ENCODE data around the gene SGPL1. TPM values are rescaled to one million over a fixed set of nuclear protein-coding genes. Genes with fewer than 3 reads are reported as not detected.

Gene SGPL1
- polyA plus RNA-seq, 1 donor, result 49.0 TPM

DNA sequence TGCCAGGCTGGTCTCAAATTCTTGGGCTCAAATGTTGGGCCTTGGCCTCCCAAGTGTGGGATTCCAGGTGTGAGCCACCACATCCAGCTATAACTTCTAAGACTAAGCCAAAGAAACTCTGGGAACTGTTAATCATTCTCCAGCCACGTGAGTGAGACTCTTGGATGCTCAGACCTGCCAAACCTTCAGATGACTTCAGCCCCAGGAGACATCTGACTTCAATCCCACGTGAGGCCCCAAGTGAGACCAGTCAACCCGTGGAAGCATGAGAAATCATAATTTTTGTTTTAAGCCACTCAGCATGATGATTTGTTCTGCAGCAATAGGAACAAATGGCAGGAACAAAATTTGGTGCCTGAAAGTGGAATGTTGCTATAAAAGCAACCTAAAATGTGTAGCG, 76.9 kb downstream of the SGPL1 start:
- Histone ChIP-seq H3K36me3 (ENCODE audit: control insufficient read depth, insufficient read depth, low read length) (no peaks in the 10 kb centered on the region), H3K4me1 (ENCODE audit: control insufficient read depth, insufficient read depth, low read length) (peaks cover 16% of the 10 kb centered on the region), H3K27me3 (ENCODE audit: control insufficient read depth, insufficient read depth, low read length) (no peaks in the 10 kb centered on the region), H3K9me3 (ENCODE audit: control insufficient read depth, low read depth, low read length) (no peaks in the 10 kb centered on the region), H3K27ac (ENCODE audit: low read length) (no peak overlapping the region), H3K4me3 (ENCODE audit: low read length) (no peak overlapping the region)
- WGBS (ENCODE audit: insufficient coverage, low lambda C conversion rate), result no CpG with 5 or more reads among the region's 4 CpGs
- DNase-seq, result peak in 1 of 2 donors; percentile 35

DNA sequence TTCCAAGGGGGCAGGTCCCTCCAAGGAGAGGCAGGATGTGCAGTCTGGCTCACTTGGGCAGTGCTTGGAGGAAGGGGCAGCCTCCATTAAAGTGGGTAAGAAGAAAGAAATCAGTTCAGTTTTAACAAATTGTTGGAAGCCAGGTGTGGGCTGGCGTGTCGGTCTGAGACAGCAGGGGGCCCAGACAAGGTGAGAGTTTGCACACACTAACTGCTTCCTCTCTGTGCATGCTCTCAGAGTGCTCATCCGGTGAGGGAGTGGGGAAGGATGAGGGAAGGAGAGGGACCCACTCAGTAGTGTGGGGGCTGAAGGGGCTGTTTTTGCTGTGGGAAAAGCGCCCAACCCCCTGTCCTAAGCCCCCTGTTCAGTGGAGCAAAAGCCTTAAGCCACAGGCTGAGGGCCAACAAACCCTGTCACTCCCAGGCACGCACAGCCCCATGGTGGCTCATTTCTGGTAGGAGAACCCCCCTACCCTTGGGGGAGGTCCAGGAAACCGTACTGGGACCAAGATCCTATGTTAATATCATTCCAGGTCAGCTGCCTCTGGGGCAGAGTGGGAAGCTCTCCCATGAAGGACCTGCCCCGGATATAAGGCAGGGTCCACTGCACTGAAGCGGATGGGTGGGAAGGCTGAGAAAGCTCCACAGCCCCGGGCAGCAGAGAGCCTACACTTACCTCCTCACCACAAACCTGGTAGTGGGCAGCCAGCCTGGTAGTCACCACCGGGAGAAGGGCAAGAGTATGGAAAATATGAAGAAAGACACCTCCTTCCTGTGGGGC, 77.7 kb downstream of the SGPL1 start:
- WGBS (ENCODE audit: insufficient coverage, low lambda C conversion rate), result no CpG with 5 or more reads among the region's 10 CpGs
- no peak overlapping the region for H3K4me3 ChIP-seq (ENCODE audit: low read length)
- peaks cover 16% of the 10 kb centered on the region for H3K4me1 ChIP-seq (ENCODE audit: control insufficient read depth, insufficient read depth, low read length)
- no peak overlapping the region for H3K27ac ChIP-seq (ENCODE audit: low read length)
- H3K9me3 ChIP-seq (ENCODE audit: control insufficient read depth, low read depth, low read length), result no peaks in the 10 kb centered on the region
- no peak for DNase-seq
- H3K27me3 ChIP-seq (ENCODE audit: control insufficient read depth, insufficient read depth, low read length), result no peaks in the 10 kb centered on the region
- H3K36me3 ChIP-seq (ENCODE audit: control insufficient read depth, insufficient read depth, low read length), result no peaks in the 10 kb centered on the region

DNA sequence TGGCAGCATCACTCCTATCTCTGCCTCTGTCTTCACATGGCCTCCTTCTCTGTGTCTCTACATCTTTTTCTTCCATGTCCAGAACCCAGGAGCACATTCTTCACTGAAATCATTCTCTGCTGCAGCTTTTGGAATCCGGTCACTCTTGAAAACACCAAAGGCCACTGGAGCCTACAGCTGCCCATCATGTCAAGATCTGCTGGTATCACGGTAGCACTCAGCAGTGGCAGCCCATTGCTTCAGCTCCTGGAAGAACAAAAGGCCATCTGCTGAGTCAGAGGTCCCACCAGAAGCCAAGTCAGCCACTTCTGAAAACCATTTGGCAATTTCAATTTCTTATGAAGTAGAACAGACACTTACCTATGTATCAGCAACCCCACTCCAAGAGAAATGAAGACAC, 78.7 kb downstream of the SGPL1 start:
- Histone ChIP-seq H3K36me3 (ENCODE audit: control insufficient read depth, insufficient read depth, low read length) (no peaks in the 10 kb centered on the region), H3K4me1 (ENCODE audit: control insufficient read depth, insufficient read depth, low read length) (peaks cover 11% of the 10 kb centered on the region), H3K4me3 (ENCODE audit: low read length) (no peak overlapping the region), H3K27ac (ENCODE audit: low read length) (no peak overlapping the region), H3K9me3 (ENCODE audit: control insufficient read depth, low read depth, low read length) (no peaks in the 10 kb centered on the region), H3K27me3 (ENCODE audit: control insufficient read depth, insufficient read depth, low read length) (no peaks in the 10 kb centered on the region)
- DNase-seq, result no peak
- WGBS (ENCODE audit: insufficient coverage, low lambda C conversion rate), result no CpG with 5 or more reads among the region's 2 CpGs

DNA sequence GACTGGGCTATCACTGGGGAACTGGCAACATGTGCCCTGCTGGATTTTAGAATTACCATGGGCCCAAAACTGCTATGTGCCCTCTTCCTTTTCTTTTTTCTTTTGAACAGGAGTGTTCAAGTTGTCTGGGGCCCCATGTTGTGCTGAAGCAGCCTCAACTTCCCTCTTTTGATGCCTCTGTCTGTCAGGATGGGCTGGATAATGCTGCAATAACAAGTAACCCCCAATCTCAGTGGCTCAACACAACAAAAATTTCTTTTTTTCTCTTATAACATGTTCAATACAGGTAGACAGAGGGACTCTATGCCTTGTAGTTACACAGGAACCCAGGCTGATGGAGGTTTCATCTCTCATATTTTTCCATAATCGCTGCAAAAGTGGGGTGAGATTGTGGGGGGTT, 80.8 kb downstream of the SGPL1 start:
- H3K36me3 ChIP-seq (ENCODE audit: control insufficient read depth, insufficient read depth, low read length), result no peaks in the 10 kb centered on the region
- no peaks in the 10 kb centered on the region for H3K9me3 ChIP-seq (ENCODE audit: control insufficient read depth, low read depth, low read length)
- no CpG with 5 or more reads among the region's 1 CpG for WGBS (ENCODE audit: insufficient coverage, low lambda C conversion rate)
- no peaks in the 10 kb centered on the region for H3K4me1 ChIP-seq (ENCODE audit: control insufficient read depth, insufficient read depth, low read length)
- H3K27ac ChIP-seq (ENCODE audit: low read length), result no peak overlapping the region
- H3K4me3 ChIP-seq (ENCODE audit: low read length), result no peak overlapping the region
- DNase-seq, result no peak
- no peaks in the 10 kb centered on the region for H3K27me3 ChIP-seq (ENCODE audit: control insufficient read depth, insufficient read depth, low read length)

DNA sequence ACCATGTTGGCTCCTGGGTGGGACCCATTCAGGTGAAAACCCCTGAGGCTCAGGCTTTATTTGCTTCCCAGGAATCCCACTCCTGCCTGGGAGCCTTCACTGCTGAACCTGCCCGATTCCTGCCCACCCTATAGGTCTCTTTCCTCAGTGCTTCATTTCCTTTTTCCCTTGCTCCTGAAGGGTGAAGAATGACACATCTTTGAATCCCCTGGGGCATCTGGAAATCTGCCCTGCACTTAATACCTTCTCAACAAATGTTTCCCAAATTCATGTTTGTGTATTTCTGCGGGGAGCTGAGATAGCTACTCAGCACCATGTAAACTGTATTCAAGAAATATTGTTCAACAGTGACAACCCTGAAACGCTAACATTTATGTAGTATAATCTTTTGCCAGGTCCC, 82.9 kb downstream of the SGPL1 start:
- Histone ChIP-seq H3K36me3 (ENCODE audit: control insufficient read depth, insufficient read depth, low read length) (no peaks in the 10 kb centered on the region), H3K27ac (ENCODE audit: low read length) (no peak overlapping the region), H3K9me3 (ENCODE audit: control insufficient read depth, low read depth, low read length) (no peaks in the 10 kb centered on the region), H3K4me1 (ENCODE audit: control insufficient read depth, insufficient read depth, low read length) (no peaks in the 10 kb centered on the region), H3K4me3 (ENCODE audit: low read length) (no peak overlapping the region), H3K27me3 (ENCODE audit: control insufficient read depth, insufficient read depth, low read length) (no peaks in the 10 kb centered on the region)
- no peak for DNase-seq
- 93% methylated on average over 2 of the region's 3 CpGs for WGBS (ENCODE audit: insufficient coverage, low lambda C conversion rate)

DNA sequence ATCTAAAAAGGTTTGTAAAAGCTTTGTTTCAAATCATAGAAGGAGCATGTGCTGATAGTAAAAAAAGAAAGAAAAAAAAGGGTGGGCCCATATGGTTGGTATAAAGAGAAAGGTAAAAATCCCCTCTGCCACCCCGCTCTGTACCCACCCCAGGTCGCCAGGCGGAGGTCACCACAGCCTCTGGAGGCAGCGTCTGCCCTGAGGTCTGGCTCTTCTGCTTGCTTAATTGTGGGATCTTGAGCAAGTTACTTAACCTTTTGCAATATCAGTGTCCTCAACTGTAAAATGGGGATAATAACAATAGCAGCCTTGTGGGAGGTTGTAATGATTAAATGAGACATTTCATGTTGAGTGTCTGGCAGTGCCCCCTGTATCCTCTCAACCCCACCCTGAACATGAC, 83.3 kb downstream of the SGPL1 start:
- WGBS (ENCODE audit: insufficient coverage, low lambda C conversion rate), result no CpG with 5 or more reads among the region's 4 CpGs
- Histone ChIP-seq H3K4me3 (ENCODE audit: low read length) (no peak overlapping the region), H3K36me3 (ENCODE audit: control insufficient read depth, insufficient read depth, low read length) (no peaks in the 10 kb centered on the region), H3K27me3 (ENCODE audit: control insufficient read depth, insufficient read depth, low read length) (no peaks in the 10 kb centered on the region), H3K27ac (ENCODE audit: low read length) (no peak overlapping the region), H3K4me1 (ENCODE audit: control insufficient read depth, insufficient read depth, low read length) (no peaks in the 10 kb centered on the region), H3K9me3 (ENCODE audit: control insufficient read depth, low read depth, low read length) (no peaks in the 10 kb centered on the region)
- DNase-seq, result no peak

DNA sequence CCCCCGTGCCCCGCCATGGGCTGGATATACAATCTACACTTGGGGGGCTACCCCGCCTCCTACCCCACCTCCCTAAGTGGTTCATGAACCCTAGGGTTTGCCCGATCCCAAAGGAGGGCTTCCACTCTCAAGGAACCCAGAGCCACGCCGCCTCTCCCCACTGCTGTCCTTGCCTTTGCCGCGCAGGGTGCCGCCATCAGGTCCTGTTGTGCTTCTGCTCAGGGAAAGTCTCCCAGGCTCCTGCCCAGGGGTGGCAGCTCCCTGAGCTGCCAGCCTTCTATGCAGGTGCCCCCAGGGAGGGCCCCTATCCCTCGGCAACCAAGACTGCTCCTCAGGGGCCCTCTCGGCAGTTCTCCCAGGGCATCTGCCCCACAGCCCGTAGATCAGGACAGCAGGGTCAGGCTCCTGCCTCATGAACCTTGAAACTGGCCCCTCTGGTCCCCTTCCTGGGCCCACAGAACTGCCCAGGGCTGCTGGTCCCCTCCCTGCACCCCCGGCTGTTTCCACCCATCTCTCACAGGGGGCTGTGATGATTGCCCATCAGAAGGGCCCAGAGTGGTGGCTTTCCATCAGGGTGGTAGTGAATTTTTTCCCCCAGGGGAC, 85.6 kb downstream of the SGPL1 start:
- H3K4me3 ChIP-seq (ENCODE audit: low read length), result no peak overlapping the region
- no CpG with 5 or more reads among the region's 13 CpGs for WGBS (ENCODE audit: insufficient coverage, low lambda C conversion rate)
- H3K9me3 ChIP-seq (ENCODE audit: control insufficient read depth, low read depth, low read length), result no peaks in the 10 kb centered on the region
- H3K27me3 ChIP-seq (ENCODE audit: control insufficient read depth, insufficient read depth, low read length), result no peaks in the 10 kb centered on the region
- no peak overlapping the region for H3K27ac ChIP-seq (ENCODE audit: low read length)
- DNase-seq, result no peak
- H3K4me1 ChIP-seq (ENCODE audit: control insufficient read depth, insufficient read depth, low read length), result no peaks in the 10 kb centered on the region
- H3K36me3 ChIP-seq (ENCODE audit: control insufficient read depth, insufficient read depth, low read length), result no peaks in the 10 kb centered on the region

DNA sequence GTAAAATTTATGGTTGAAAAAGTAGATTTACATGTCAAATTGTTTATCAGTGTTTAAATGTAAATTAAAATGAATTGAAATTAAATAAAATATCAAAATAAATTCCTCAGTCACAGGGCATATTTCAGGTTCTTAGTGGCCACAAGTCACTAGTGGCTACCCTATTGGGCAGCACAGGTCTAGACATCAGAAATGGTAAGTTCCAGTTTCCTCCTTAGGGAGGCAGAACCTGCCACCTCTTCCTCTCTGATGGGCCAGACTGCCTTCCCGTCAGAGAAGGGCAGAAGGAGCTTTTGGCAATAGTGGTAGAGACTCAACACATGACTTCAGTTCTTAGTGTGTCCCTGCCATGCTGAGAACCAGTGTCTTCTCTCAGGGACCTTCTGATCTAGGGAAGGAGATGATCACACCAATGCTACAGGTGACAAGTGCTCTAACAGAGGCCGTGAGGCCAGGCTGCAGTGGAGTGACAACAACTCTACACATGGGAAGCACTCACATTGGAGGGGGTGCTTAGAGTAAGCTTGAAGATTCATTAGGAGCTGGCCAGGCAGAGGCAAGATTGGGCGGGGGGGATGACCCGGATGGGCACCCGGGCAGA, 87.0 kb downstream of the SGPL1 start:
- no peak for DNase-seq
- Histone ChIP-seq H3K27ac (ENCODE audit: low read length) (no peak overlapping the region), H3K9me3 (ENCODE audit: control insufficient read depth, low read depth, low read length) (no peaks in the 10 kb centered on the region), H3K27me3 (ENCODE audit: control insufficient read depth, insufficient read depth, low read length) (no peaks in the 10 kb centered on the region), H3K4me3 (ENCODE audit: low read length) (no peak overlapping the region), H3K36me3 (ENCODE audit: control insufficient read depth, insufficient read depth, low read length) (no peaks in the 10 kb centered on the region), H3K4me1 (ENCODE audit: control insufficient read depth, insufficient read depth, low read length) (peaks cover 5% of the 10 kb centered on the region)
- WGBS (ENCODE audit: insufficient coverage, low lambda C conversion rate), result no CpG with 5 or more reads among the region's 5 CpGs

DNA sequence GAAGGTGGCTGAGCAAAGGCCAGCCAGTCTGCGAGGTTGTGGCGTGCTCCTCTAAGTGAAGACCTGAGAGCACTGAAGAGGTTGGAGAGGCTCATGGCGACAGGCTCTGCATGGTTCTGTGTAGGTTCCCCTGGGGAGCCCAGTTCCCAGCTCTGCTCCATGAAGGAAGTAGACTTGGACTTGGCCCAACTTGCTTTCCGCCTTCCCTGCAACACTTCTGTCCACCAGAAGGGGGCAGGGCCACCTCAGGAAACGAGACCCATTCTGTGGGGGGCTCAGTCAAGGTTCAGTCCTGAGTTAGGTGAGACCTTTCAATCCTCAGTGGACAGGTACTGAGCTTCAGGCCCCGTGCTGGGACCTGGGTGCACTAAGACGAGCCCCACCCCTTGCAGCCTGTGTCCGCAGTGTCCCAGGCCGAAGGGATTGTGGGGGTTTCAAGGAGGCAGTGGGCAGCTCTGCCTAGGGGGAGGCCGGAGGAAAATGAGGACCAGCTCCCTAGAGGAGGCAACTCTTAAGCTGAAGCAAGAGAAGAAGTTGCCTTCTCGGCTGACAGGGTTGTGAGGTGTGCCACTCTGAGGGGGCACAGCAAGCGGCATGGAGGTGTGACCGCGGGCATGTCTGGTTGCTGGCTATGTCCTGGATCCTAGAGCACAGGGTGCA, 87.6 kb downstream of the SGPL1 start:
- Histone ChIP-seq H3K4me1 (ENCODE audit: control insufficient read depth, insufficient read depth, low read length) (peaks cover 7% of the 10 kb centered on the region), H3K36me3 (ENCODE audit: control insufficient read depth, insufficient read depth, low read length) (no peaks in the 10 kb centered on the region), H3K27ac (ENCODE audit: low read length) (no peak overlapping the region), H3K9me3 (ENCODE audit: control insufficient read depth, low read depth, low read length) (no peaks in the 10 kb centered on the region), H3K27me3 (ENCODE audit: control insufficient read depth, insufficient read depth, low read length) (no peaks in the 10 kb centered on the region), H3K4me3 (ENCODE audit: low read length) (no peak overlapping the region)
- WGBS (ENCODE audit: insufficient coverage, low lambda C conversion rate), result no CpG with 5 or more reads among the region's 14 CpGs
- DNase-seq, result peak; percentile 40 to 46
